Ureter (tissue), 1 donor: Measurements from ENCODE around the gene PTPN18. TPM values are rescaled to one million over a fixed set of nuclear protein-coding genes. Genes with fewer than 3 reads are reported as not detected.
"Not testable (repeated sequence)": the region's sequence is repeated elsewhere in the genome, so short reads cannot be mapped to it uniquely, and the experiment has no call there.

Experiments used
- DNase-seq: peaks from one replicate; pipeline ENCODE4 v3.0.0-alpha.2; 2020; ENCODE audit warnings: low spot score
- total RNA-seq: library from RNA; stranded (reverse); gene quantifications from one replicate; pipeline ENCODE4 v1.2.4, GENCODE V29; 2023
- donor health status: DM: yes; HTN: yes; CAD: no.

Gene PTPN18
- 97.9 TPM for total RNA-seq

GRCh38 chr2:130355578-130356431, at the start of gene PTPN18:
Gene PTPN18 (plus strand): TSS chr2:130356056. CDS start chr2:130356108, 52 bp downstream.
- peak; percentile 86 for DNase-seq

GRCh38 chr2:130307850-130308249, 48.0 kb upstream of the PTPN18 start:
- no peak for DNase-seq

- DNase-seq = no peak
Measured at GRCh38 chr2:130310881-130311280, 45.0 kb upstream of the PTPN18 start.

- DNase-seq = no peak
Measured at GRCh38 chr2:130313812-130314334, 42.0 kb upstream of the PTPN18 start.

- no peak for DNase-seq
Measured at GRCh38 chr2:130314377-130314776, 41.5 kb upstream of the PTPN18 start.

- DNase-seq = no peak
Measured at GRCh38 chr2:130316596-130316995, 39.3 kb upstream of the PTPN18 start.

GRCh38 chr2:130318906-130319305, 37.0 kb upstream of the PTPN18 start:
- no peak for DNase-seq

GRCh38 chr2:130319536-130319935, 36.3 kb upstream of the PTPN18 start:
- DNase-seq = no peak

GRCh38 chr2:130327703-130328527, 27.9 kb upstream of the PTPN18 start:
- no peak for DNase-seq

- no peak for DNase-seq
Measured at GRCh38 chr2:130328710-130329109, 27.1 kb upstream of the PTPN18 start.

- peak; percentile 78 for DNase-seq
Measured at GRCh38 chr2:130332271-130333073, 23.4 kb upstream of the PTPN18 start.

- DNase-seq = not testable (repeated sequence)
Measured at GRCh38 chr2:130333253-130333652, 22.6 kb upstream of the PTPN18 start.

- no peak for DNase-seq
Measured at GRCh38 chr2:130334026-130334425, 21.8 kb upstream of the PTPN18 start.

GRCh38 chr2:130335226-130335625, 20.6 kb upstream of the PTPN18 start:
- peak; percentile 9 for DNase-seq

- DNase-seq = no peak
Measured at GRCh38 chr2:130336150-130336876, 19.5 kb upstream of the PTPN18 start.

- DNase-seq = peak; percentile 85
Measured at GRCh38 chr2:130336877-130337734, 18.8 kb upstream of the PTPN18 start.

- DNase-seq = no peak
Measured at GRCh38 chr2:130337735-130338325, 18.0 kb upstream of the PTPN18 start.

GRCh38 chr2:130338793-130339345, 17.0 kb upstream of the PTPN18 start:
- no peak for DNase-seq
